Erythroblast (primary cell): ENCODE results near the gene KHDC4.
A peak's percentile ranks its signal among the peaks of the same experiment; 100 is the strongest.

Experiments used
- GATA1 ChIP-seq: IDR thresholded peaks from 2 replicates; pipeline ENCODE4 v1.6.1; 2011; ENCODE audit warnings: low read depth, mild to moderate bottlenecking, control low read depth, low read length, moderate library complexity
- POLR2A ChIP-seq: IDR thresholded peaks from 2 replicates; pipeline ENCODE4 v1.6.1; 2011; ENCODE audit warnings: mild to moderate bottlenecking, low read length

DNA sequence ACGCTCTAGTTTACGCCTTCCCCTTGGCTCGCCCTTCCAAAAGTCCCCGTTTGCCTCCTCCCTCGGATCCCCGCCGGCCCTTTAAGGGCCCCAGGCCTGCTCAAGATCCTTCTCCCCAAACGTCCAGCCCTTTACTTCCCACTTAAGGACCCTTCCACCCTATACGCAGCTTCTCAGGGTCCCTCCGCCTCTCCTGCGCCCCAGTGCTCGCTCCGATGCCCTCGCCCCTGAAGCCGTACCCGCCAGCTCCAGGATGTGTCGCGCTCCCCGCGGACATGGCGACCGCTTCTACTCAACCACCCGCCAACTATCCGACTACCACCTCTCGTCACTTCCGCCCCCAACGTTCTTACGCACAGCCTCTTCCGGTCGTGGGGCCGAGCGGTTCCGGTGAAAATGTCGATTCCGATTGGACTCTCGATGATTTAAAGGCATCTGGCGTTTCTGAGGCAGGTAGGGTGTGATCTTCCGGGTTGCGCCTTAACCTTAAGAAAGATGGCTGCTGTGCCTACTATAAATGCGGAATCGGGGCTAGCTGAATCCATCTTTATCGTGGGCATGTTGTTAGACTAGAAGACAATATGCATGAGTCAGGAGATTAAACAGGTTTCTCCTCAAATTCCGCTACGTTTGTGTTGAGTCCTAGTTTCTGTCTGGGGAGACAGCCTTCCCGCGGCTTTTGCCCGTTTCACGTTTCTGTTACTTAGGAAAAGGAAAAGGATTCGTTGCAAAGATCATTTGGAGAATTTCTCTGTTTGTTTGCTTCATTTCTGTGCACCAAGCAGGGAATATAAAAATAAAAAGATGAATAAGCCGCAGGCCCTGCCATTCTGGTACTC lies at the start of gene KHDC4:
- TF ChIP-seq POLR2A, result peak; percentile 99
- TF ChIP-seq GATA1, result no peak
